B cell (primary cell): ENCODE data around the gene RNF223. TPM values are rescaled to one million over a fixed set of nuclear protein-coding genes. Genes with fewer than 3 reads are reported as not detected.

ENCODE experiments used
- ATAC-seq: fragments of 200-7000 bp; cut with Tn5 transposase; one replicate; pipeline ENCODE4 v1.10.0; 2021; ENCODE audit warnings: low read depth, mild to moderate bottlenecking, moderate number of reproducible peaks, moderate library complexity
- CTCF ChIA-PET: fragments of 350-600 bp; sonication (Branson Sonifier 250); formaldehyde crosslinking; loops from one replicate; lab custom pipeline; 2021; ENCODE audit warnings: antibody characterized with exemption, inconsistent platforms; lab: Charles Lee
- POLR2A ChIA-PET: fragments of 350-600 bp; sonication (Branson Sonifier 250); formaldehyde crosslinking; loops from one replicate; lab custom pipeline; 2021; ENCODE audit warnings: antibody characterized with exemption; lab: Charles Lee
- DNase-seq: peaks from one replicate; pipeline ENCODE4 v3.0.0; 2013
- H2AFZ ChIP-seq: 2 replicates; pipeline ENCODE4 v1.6.1; 2012; ENCODE audit warnings: mild to moderate bottlenecking, low read depth, low read length; ENCODE audit not compliant: insufficient read depth, poor library complexity, severe bottlenecking
- H3K27ac ChIP-seq, 2 donors: 1 replicate in 1 of 2; 2 replicates in 1 of 2; pipeline ENCODE4 v1.5.1; 2012 to 2013; ENCODE audit warnings: low read length in 2 of 2, mild to moderate bottlenecking in 2 of 2, moderate library complexity in 1 of 2
- H3K27me3 ChIP-seq, 4 experiments: fragments of 200-600 bp in 1 of 4; sonication (generic) in 1 of 4; replicated peaks in 1 of 4; 1 replicate in 2 of 4; 2 replicates in 2 of 4; pipeline versions ENCODE4 v1.6.1 to v1.7.0; 2013 to 2016; ENCODE audit warnings: low read length in 3 of 4, mild to moderate bottlenecking in 2 of 4, mixed read lengths in 1 of 4, moderate library complexity in 1 of 4; ENCODE audit not compliant: insufficient read depth in 4 of 4, control insufficient read depth in 3 of 4; ENCODE audit errors: control extremely low read depth in 1 of 4
- H3K36me3 ChIP-seq, 2 experiments: replicated peaks in 1 of 2; 1 replicate in 1 of 2; 2 replicates in 1 of 2; pipeline versions ENCODE4 v1.6.1 to v1.7.1; 2013; ENCODE audit warnings: low read length in 1 of 2; ENCODE audit not compliant: insufficient read depth in 2 of 2, control insufficient read depth in 1 of 2; ENCODE audit errors: control extremely low read depth in 1 of 2, extremely low read depth in 1 of 2
- H3K4me1 ChIP-seq, 2 donors: fragments of 200-600 bp in 1 of 2; sonication (generic) in 1 of 2; 1 replicate in 1 of 2; 2 replicates in 1 of 2; pipeline versions ENCODE4 v1.5.1 to v1.6.1; 2013 to 2017; ENCODE audit warnings: low read length in 2 of 2; ENCODE audit not compliant: control insufficient read depth in 2 of 2, insufficient read depth in 2 of 2
- H3K4me2 ChIP-seq: replicated peaks from 2 replicates; pipeline ENCODE3; 2012; ENCODE audit warnings: mild to moderate bottlenecking, low read depth, low read length; ENCODE audit not compliant: poor library complexity, severe bottlenecking
- H3K4me3 ChIP-seq, 5 experiments: fragments of 200-600 bp in 1 of 5; sonication (generic) in 1 of 5; 1 replicate in 3 of 5; 2 replicates in 2 of 5; pipeline versions ENCODE4 v1.5.1 to v1.7.0; 2011 to 2016; ENCODE audit warnings: low read length in 4 of 5, mild to moderate bottlenecking in 4 of 5, low read depth in 2 of 5, control low read depth in 1 of 5, moderate library complexity in 1 of 5; ENCODE audit not compliant: insufficient read depth in 1 of 5; ENCODE audit errors: control extremely low read depth in 1 of 5, extremely low read depth in 1 of 5
- H3K79me2 ChIP-seq: fragments of 200-600 bp; sonication (generic); one replicate; pipeline ENCODE4 v1.6.0; 2016; ENCODE audit warnings: low read length; ENCODE audit not compliant: control insufficient read depth, insufficient read depth
- H3K9ac ChIP-seq: fragments of 200-600 bp; sonication (generic); 2 replicates; pipeline ENCODE4 v1.6.1; 2017; ENCODE audit warnings: mild to moderate bottlenecking, low read length, moderate library complexity
- H3K9me3 ChIP-seq, 3 donors: one replicate each; pipeline versions ENCODE4 v1.6.1 to v1.7.1; 2013; ENCODE audit warnings: low read length in 2 of 3; ENCODE audit not compliant: control insufficient read depth in 2 of 3, insufficient read depth in 1 of 3; ENCODE audit errors: control extremely low read depth in 1 of 3
- H4K20me1 ChIP-seq: 2 replicates; pipeline ENCODE4 v1.6.0; 2012; ENCODE audit warnings: mild to moderate bottlenecking, low read length; ENCODE audit not compliant: insufficient read depth, control insufficient read depth, poor library complexity, severe bottlenecking
- H3K27ac Mint-ChIP-seq: one replicate; pipeline ENCODE4 v1.8.0; 2021; ENCODE audit warnings: mixed read lengths
- H3K27me3 Mint-ChIP-seq: one replicate; pipeline ENCODE4 v1.8.0; 2021; ENCODE audit warnings: mixed read lengths
- H3K4me1 Mint-ChIP-seq: one replicate; pipeline ENCODE4 v1.8.0; 2021; ENCODE audit warnings: mixed read lengths
- H3K4me3 Mint-ChIP-seq: one replicate; pipeline ENCODE4 v1.8.0; 2021; ENCODE audit warnings: mixed read lengths
- H3K9me3 Mint-ChIP-seq: one replicate; pipeline ENCODE4 v1.8.0; 2022; ENCODE audit warnings: mixed read lengths; ENCODE audit not compliant: insufficient read depth
- CTCF ChIP-seq: fragments of 200-600 bp; IDR thresholded peaks from one replicate; pipeline ENCODE4 v1.8.0; 2022; ENCODE audit warnings: antibody characterized with exemption, mild to moderate bottlenecking
- EZH2 ChIP-seq: IDR thresholded peaks from 2 replicates; pipeline ENCODE4 v1.6.1; 2012; ENCODE audit warnings: borderline replicate concordance, low read depth, mild to moderate bottlenecking, moderate library complexity, low read length; ENCODE audit not compliant: insufficient read depth, poor library complexity, severe bottlenecking
- WGBS: methylation state at CpG from one replicate; pipeline ENCODE4 v1.1.5; 2013; ENCODE audit warnings: missing lambda C conversion rate; ENCODE audit not compliant: insufficient coverage; 5-methylcytosine and 5-hydroxymethylcytosine counted together
- intact Hi-C: fragments of 100-400 bp; cut with micrococcal nuclease; formaldehyde crosslinking; loops from one replicate; pipeline ENCODE4 v1.10.0; 2022
- polyA plus RNA-seq: library from polyadenylated mRNA; depleted of rRNA; stranded (reverse); fragments of >200 nt; gene quantifications from 2 replicates; pipeline ENCODE4 v1.2.3, GENCODE V29; 2012
- total RNA-seq, 2 donors: library from RNA; stranded (reverse); fragments of 120-200 nt in 1 of 2; gene quantifications; 1 replicate in 1 of 2; 2 replicates in 1 of 2; pipeline versions ENCODE4 v1.2.3 to v1.2.4, GENCODE V29; 2013 to 2022

The RNF223 gene
- total and polyA plus RNA-seq, 2 donors (not counting 1 experiment from before 2014, with no cell fraction given), result not detected

DNA sequence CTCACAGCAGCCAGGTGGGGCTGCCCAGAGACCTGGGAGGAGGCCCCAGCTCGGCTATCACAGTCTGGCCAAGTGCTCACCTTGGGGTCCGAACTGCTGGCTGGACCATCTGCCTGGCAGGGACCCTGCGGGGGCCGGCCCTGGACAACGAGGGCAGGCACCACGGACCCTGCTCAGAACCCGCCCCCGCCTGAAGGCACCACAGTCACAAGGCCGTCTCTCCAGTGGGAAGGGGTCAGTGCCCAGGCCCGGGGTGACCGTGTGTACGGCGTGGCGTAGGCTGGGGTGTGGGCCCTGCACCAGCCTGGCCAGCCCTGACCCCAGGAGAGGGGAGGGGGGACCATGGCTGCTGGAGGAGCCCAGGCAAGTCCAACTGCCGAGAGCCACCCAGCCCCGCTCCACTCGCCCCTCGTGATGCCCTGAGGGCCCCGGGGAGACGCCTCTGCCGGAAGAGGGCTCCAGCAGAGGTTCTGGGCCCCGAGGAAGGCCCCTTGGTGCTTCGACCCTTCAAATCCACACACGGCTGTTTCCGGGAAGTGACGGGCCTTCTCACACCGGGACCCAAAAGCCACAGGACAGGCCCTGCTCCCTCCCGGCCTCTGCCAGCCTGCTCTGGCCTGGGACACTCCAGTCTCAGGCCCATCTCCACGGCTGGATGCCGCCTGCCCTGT, 11.2 kb upstream of the RNF223 start:
- DNase-seq (peak; percentile 10), ATAC-seq (no peak)
- 94% methylated on average over 30 of the region's 30 CpGs for WGBS
- H3K9ac ChIP-seq, result no peak overlapping the region
- peaks cover 0 to 1% of the 10 kb centered on the region in 2 donors for H3K4me1 ChIP-seq
- H3K36me3 ChIP-seq, result no peaks in the 10 kb centered on the region
- H3K4me1 Mint-ChIP-seq, result no peaks in the 10 kb centered on the region
- TF ChIP-seq EZH2 (no peak), CTCF (no peak)
- H3K27ac Mint-ChIP-seq, result no peak overlapping the region
- POLR2A ChIA-PET, result no interaction called here
- H3K9me3 Mint-ChIP-seq, result no peaks in the 10 kb centered on the region
- H3K9me3 ChIP-seq, result peaks cover 0 to under 1% (median 0%) of the 10 kb centered on the region in 3 donors
- no peak overlapping the region for H3K4me2 ChIP-seq
- H4K20me1 ChIP-seq, result no peaks in the 10 kb centered on the region
- H3K4me3 ChIP-seq, result no peak overlapping the region
- no peak overlapping the region for H2AFZ ChIP-seq
- H3K27me3 Mint-ChIP-seq, result no peaks in the 10 kb centered on the region
- no peaks in the 10 kb centered on the region for H3K79me2 ChIP-seq
- intact Hi-C loops, result no loop called here
- no peak overlapping the region for H3K27ac ChIP-seq
- H3K4me3 Mint-ChIP-seq, result no peak overlapping the region
- CTCF ChIA-PET, result no interaction called here
- peaks cover 0 to under 1% (median under 1%) of the 10 kb centered on the region in 4 experiments for H3K27me3 ChIP-seq

DNA sequence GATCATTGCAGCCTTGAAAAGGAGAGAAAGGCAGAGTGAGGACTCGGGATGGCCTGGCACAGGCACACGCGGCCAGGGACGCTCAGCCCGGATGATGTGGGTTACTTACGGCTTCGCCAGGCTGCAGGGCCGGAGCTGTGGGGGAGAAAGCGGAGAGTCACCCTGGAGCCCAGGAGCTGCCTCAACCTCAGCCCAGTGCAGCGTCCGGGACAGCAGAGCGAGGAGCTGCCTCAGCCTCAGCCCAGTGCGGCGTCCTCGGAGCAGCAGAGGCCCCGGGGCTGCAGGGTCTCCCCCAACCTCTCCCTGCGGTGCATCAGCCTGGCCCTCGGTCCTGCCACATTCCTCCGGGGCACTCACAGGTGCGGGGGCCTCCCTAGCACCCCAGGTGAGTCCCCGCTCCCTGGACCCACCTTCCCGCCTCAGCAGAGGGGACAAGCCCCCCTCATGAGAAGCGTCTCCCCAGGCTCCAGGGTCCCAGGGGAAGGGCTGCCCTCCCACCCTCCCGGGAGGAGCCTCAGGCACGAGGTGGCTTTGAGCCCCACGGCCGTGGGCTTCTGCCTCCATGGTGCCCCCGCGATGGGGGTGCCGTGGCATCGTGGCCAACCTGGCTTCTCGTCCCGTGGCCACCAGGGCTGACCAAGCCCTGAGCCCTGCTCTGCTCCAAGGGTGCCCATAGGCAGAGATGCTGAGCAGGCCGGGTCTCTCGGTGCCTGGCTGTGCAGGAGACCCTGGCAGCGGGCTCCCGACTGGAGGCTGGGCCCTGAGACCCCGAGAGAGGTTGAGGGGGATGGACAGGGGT, 10.5 kb upstream of the RNF223 start:
- H3K27ac ChIP-seq, result no peak overlapping the region
- peaks cover 0 to 4% (median 0%) of the 10 kb centered on the region in 3 donors for H3K9me3 ChIP-seq
- ChIA-PET POLR2A (no interaction called here), CTCF (no interaction called here)
- no peak overlapping the region for H3K4me2 ChIP-seq
- Mint-ChIP-seq H3K4me3 (no peak overlapping the region), H3K27me3 (no peaks in the 10 kb centered on the region), H3K27ac (no peak overlapping the region), H3K9me3 (no peaks in the 10 kb centered on the region), H3K4me1 (peaks cover 2% of the 10 kb centered on the region)
- peaks cover 7 to 9% of the 10 kb centered on the region in 2 donors for H3K4me1 ChIP-seq
- no peaks in the 10 kb centered on the region for H3K79me2 ChIP-seq
- peak; percentile 19 for DNase-seq
- H3K27me3 ChIP-seq, result peaks cover 0 to 8% (median 3%) of the 10 kb centered on the region in 4 experiments
- no peak for ATAC-seq
- 94% methylated on average over 38 of the region's 38 CpGs for WGBS
- no peak overlapping the region for H3K4me3 ChIP-seq
- no peak overlapping the region for H3K9ac ChIP-seq
- intact Hi-C loops, result no loop called here
- no peak overlapping the region for H2AFZ ChIP-seq
- no peaks in the 10 kb centered on the region for H4K20me1 ChIP-seq
- TF ChIP-seq CTCF (no peak), EZH2 (no peak)
- no peaks in the 10 kb centered on the region for H3K36me3 ChIP-seq
